ENCODE measurements around the gene NCAM1.

The NCAM1 gene

DNA sequence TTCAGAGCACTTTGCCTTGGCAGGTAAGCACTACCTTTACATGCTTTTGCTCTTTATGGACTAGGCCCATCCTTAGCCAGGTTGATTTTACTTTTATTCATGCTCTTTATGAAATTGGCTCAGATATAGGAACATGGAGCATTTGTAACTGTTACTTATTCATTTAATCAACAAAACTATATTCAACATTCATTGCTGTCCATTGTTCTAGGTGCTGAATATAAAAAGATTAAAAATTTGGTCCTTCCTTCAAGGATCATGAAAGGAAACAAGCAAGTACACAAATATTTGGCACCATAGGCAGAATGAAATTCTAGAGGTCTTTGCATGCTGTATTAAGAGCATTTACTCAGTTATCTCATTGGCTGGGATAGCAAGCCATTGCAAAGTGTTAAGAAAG, 191.3 kb downstream of the NCAM1 start:
- H4K8ac ChIP-seq (ENCODE audit: low read depth, low read length), result no peak overlapping the region
- no peak overlapping the region for H2BK12ac ChIP-seq (ENCODE audit: low read length)
- H3K36me3 ChIP-seq (replicated peaks in 1 of 2; ENCODE audit: control insufficient read depth in 2 of 2, insufficient read depth in 2 of 2, low read length in 2 of 2), result peaks cover 0 to 2% of the 10 kb centered on the region in 2 donors
- H3K4me1 ChIP-seq (ENCODE audit: control insufficient read depth in 2 of 2, insufficient read depth in 1 of 2, low read depth in 1 of 2, low read length in 2 of 2), result peaks cover 0 to 7% of the 10 kb centered on the region in 2 donors
- DNase-seq (ENCODE audit: low spot score), result no peak
- no peak overlapping the region for H2BK120ac ChIP-seq (ENCODE audit: low read depth, low read length)
- H3K4me3 ChIP-seq (ENCODE audit: low read length in 2 of 2), result no peak overlapping the region
- H3K9me3 ChIP-seq (replicated peaks in 1 of 2; ENCODE audit: control insufficient read depth in 2 of 2, insufficient read depth in 1 of 2, low read depth in 1 of 2, low read length in 2 of 2), result no peaks in the 10 kb centered on the region
- no peak overlapping the region for H2BK15ac ChIP-seq (ENCODE audit: low read length)
- no peak overlapping the region for H2AK5ac ChIP-seq (ENCODE audit: low read depth, low read length)
- no peak overlapping the region for H3K4ac ChIP-seq (ENCODE audit: low read length)
- H2AFZ ChIP-seq (ENCODE audit: low read length), result no peak overlapping the region
- no peak overlapping the region for H3K27ac ChIP-seq (replicated peaks; ENCODE audit: low read length)
- H3K23ac ChIP-seq (ENCODE audit: low read depth, low read length, poor library complexity), result no peak overlapping the region
- no peak overlapping the region for H3K4me2 ChIP-seq (ENCODE audit: insufficient read depth, low read length, poor library complexity, severe bottlenecking)
- H3K9ac ChIP-seq (ENCODE audit: low read depth, low read length, poor library complexity), result no peak overlapping the region
- peaks cover 0 to 4% (median 0%) of the 10 kb centered on the region in 3 experiments for H3K27me3 ChIP-seq (ENCODE audit: control insufficient read depth in 3 of 3, insufficient read depth in 3 of 3, low read depth in 1 of 3, low read length in 3 of 3)
- no peaks in the 10 kb centered on the region for H3K79me1 ChIP-seq (ENCODE audit: low read depth, low read length)
- no peak overlapping the region for H2BK5ac ChIP-seq (ENCODE audit: low read length)
- no peak overlapping the region for H4K91ac ChIP-seq (ENCODE audit: low read depth, low read length, poor library complexity)
- H3K18ac ChIP-seq (ENCODE audit: low read length), result no peak overlapping the region
- no peak overlapping the region for H3K14ac ChIP-seq (ENCODE audit: low read length)

DNA sequence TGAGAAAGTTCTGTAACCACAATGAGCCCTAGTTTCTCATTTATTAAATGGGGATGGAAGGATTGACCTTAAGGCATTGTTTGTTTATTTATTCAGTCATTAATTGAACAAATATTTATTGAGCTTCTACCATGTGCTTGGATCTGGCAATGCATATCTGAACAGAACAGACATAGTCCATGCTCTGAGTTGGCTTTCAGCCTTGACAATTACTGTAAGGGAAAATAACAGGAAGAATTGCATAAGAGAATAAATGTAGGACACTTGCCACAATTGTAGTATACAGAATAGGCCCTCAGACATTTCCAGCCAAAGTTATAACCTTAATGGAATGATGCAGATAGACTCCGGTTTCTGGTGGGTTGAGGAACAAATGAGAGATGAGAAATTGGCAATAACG, 192.6 kb downstream of the NCAM1 start:
- no peak overlapping the region for H3K4me2 ChIP-seq (ENCODE audit: insufficient read depth, low read length, poor library complexity, severe bottlenecking)
- H2AFZ ChIP-seq (ENCODE audit: low read length), result no peak overlapping the region
- no peaks in the 10 kb centered on the region for H3K4me1 ChIP-seq (ENCODE audit: control insufficient read depth in 2 of 2, insufficient read depth in 1 of 2, low read depth in 1 of 2, low read length in 2 of 2)
- H2AK5ac ChIP-seq (ENCODE audit: low read depth, low read length), result no peak overlapping the region
- H2BK15ac ChIP-seq (ENCODE audit: low read length), result no peak overlapping the region
- H3K14ac ChIP-seq (ENCODE audit: low read length), result no peak overlapping the region
- H4K91ac ChIP-seq (ENCODE audit: low read depth, low read length, poor library complexity), result no peak overlapping the region
- no peak overlapping the region for H3K27ac ChIP-seq (replicated peaks; ENCODE audit: low read length)
- H3K18ac ChIP-seq (ENCODE audit: low read length), result no peak overlapping the region
- no peak overlapping the region for H4K8ac ChIP-seq (ENCODE audit: low read depth, low read length)
- no peaks in the 10 kb centered on the region for H3K79me1 ChIP-seq (ENCODE audit: low read depth, low read length)
- H2BK12ac ChIP-seq (ENCODE audit: low read length), result no peak overlapping the region
- no peak overlapping the region for H2BK120ac ChIP-seq (ENCODE audit: low read depth, low read length)
- H3K9me3 ChIP-seq (replicated peaks in 1 of 2; ENCODE audit: control insufficient read depth in 2 of 2, insufficient read depth in 1 of 2, low read depth in 1 of 2, low read length in 2 of 2), result no peaks in the 10 kb centered on the region
- WGBS, 2 donors (ENCODE audit: extremely low coverage in 2 of 2, insufficient read length in 2 of 2, insufficient replicate concordance in 1 of 2), result no CpG with 5 or more reads among the region's 2 CpGs
- no peak overlapping the region for H3K23ac ChIP-seq (ENCODE audit: low read depth, low read length, poor library complexity)
- H3K36me3 ChIP-seq (replicated peaks in 1 of 2; ENCODE audit: control insufficient read depth in 2 of 2, insufficient read depth in 2 of 2, low read length in 2 of 2), result peaks cover 0 to 2% of the 10 kb centered on the region in 2 donors
- no peak overlapping the region for H3K4me3 ChIP-seq (ENCODE audit: low read length in 2 of 2)
- DNase-seq (ENCODE audit: low spot score), result no peak
- H3K4ac ChIP-seq (ENCODE audit: low read length), result no peak overlapping the region
- H3K27me3 ChIP-seq (ENCODE audit: control insufficient read depth in 3 of 3, insufficient read depth in 3 of 3, low read depth in 1 of 3, low read length in 3 of 3), result peaks cover 0 to 4% (median 0%) of the 10 kb centered on the region in 3 experiments
- no peak overlapping the region for H2BK5ac ChIP-seq (ENCODE audit: low read length)
- no peak overlapping the region for H3K9ac ChIP-seq (ENCODE audit: low read depth, low read length, poor library complexity)

DNA sequence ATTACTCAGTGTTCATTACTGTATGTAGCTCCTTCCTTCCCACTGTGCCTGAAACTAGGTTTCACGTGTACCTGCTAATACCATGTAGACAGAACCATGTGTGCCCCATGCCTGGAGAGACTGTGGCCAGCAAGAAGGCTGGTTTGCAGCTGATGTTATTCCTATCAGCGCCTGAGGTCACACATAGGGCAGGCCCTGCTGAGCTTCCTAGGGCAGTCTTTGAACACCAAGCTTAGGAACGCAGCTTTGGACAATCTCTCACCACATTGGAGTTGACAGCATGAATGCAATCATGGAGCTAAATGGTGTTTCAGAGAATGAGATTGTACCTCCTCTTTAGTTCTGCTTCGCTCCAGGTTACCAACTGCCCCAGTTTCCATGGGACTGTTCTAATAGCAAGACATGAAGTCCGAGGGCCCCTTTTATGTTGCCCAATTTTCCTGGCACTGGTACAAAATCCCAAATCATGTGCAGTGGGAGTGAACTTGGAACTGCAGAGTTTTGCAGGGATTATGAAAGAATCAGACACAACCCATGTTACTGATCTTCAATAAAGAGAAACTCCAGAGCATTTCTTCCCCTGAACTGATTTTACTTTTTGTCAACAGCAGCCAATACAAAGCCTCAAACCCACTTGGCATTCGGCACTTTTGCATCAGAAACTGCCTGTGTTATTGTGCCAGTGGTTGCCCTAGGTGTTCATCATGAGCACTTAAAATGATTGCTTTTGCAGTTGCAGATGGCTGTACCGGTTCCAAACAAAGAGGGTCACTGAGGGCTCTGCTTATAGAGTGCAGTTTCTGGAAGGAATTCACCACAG, 199.0 kb downstream of the NCAM1 start:
- no peak overlapping the region for H3K27ac ChIP-seq (replicated peaks; ENCODE audit: low read length)
- H3K9ac ChIP-seq (ENCODE audit: low read depth, low read length, poor library complexity), result no peak overlapping the region

DNA sequence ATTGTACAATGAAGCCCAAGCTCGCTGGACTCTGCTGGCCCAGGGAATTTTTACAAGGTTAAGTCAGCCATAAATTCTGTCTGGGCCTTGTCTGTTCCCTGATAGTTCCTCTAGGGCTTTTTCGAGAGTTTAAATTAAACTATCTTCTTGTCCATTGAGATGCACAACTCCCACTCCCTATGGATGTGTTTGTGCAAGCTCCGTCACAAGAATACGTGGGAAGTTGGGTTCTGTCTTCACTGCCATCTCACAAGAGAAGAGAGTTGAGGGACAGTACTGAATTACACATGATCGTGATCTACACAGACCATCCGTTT, 199.5 kb downstream of the NCAM1 start:
- Histone ChIP-seq H3K27me3 (ENCODE audit: control insufficient read depth in 3 of 3, insufficient read depth in 3 of 3, low read depth in 1 of 3, low read length in 3 of 3) (peaks cover 0 to 19% (median 0%) of the 10 kb centered on the region in 3 experiments), H2BK120ac (ENCODE audit: low read depth, low read length) (no peak overlapping the region), H3K9me3 (replicated peaks in 1 of 2; ENCODE audit: control insufficient read depth in 2 of 2, insufficient read depth in 1 of 2, low read depth in 1 of 2, low read length in 2 of 2) (no peaks in the 10 kb centered on the region), H3K4ac (ENCODE audit: low read length) (no peak overlapping the region), H3K4me2 (ENCODE audit: insufficient read depth, low read length, poor library complexity, severe bottlenecking) (no peak overlapping the region), H3K36me3 (replicated peaks in 1 of 2; ENCODE audit: control insufficient read depth in 2 of 2, insufficient read depth in 2 of 2, low read length in 2 of 2) (peaks cover 0 to under 1% of the 10 kb centered on the region in 2 donors), H3K27ac (replicated peaks; ENCODE audit: low read length) (no peak overlapping the region), H3K18ac (ENCODE audit: low read length) (no peak overlapping the region), H4K91ac (ENCODE audit: low read depth, low read length, poor library complexity) (no peak overlapping the region), H2BK12ac (ENCODE audit: low read length) (no peak overlapping the region), H2AFZ (ENCODE audit: low read length) (no peak overlapping the region), H3K79me1 (ENCODE audit: low read depth, low read length) (no peaks in the 10 kb centered on the region), H3K23ac (ENCODE audit: low read depth, low read length, poor library complexity) (no peak overlapping the region), H2BK5ac (ENCODE audit: low read length) (no peak overlapping the region), H2AK5ac (ENCODE audit: low read depth, low read length) (no peak overlapping the region), H4K8ac (ENCODE audit: low read depth, low read length) (no peak overlapping the region), H3K14ac (ENCODE audit: low read length) (no peak overlapping the region), H2BK15ac (ENCODE audit: low read length) (no peak overlapping the region), H3K4me3 (ENCODE audit: low read length in 2 of 2) (no peak overlapping the region), H3K4me1 (ENCODE audit: control insufficient read depth in 2 of 2, insufficient read depth in 1 of 2, low read depth in 1 of 2, low read length in 2 of 2) (peaks cover 4 to 16% of the 10 kb centered on the region in 2 donors), H3K9ac (ENCODE audit: low read depth, low read length, poor library complexity) (no peak overlapping the region)
- WGBS, 2 donors (ENCODE audit: extremely low coverage in 2 of 2, insufficient read length in 2 of 2, insufficient replicate concordance in 1 of 2), result no CpG with 5 or more reads among the region's 6 CpGs
- no peak for DNase-seq (ENCODE audit: low spot score)

More for the DNA sequence above, 199.0 kb downstream of the NCAM1 start:
- Histone ChIP-seq H3K79me1 (ENCODE audit: low read depth, low read length) (no peaks in the 10 kb centered on the region), H4K8ac (ENCODE audit: low read depth, low read length) (no peak overlapping the region), H2AFZ (ENCODE audit: low read length) (no peak overlapping the region), H3K4me2 (ENCODE audit: insufficient read depth, low read length, poor library complexity, severe bottlenecking) (no peak overlapping the region), H3K14ac (ENCODE audit: low read length) (no peak overlapping the region), H3K4ac (ENCODE audit: low read length) (no peak overlapping the region), H3K23ac (ENCODE audit: low read depth, low read length, poor library complexity) (no peak overlapping the region), H2AK5ac (ENCODE audit: low read depth, low read length) (no peak overlapping the region), H3K4me3 (ENCODE audit: low read length in 2 of 2) (no peak overlapping the region), H4K91ac (ENCODE audit: low read depth, low read length, poor library complexity) (no peak overlapping the region), H2BK120ac (ENCODE audit: low read depth, low read length) (no peak overlapping the region), H3K4me1 (ENCODE audit: control insufficient read depth in 2 of 2, insufficient read depth in 1 of 2, low read depth in 1 of 2, low read length in 2 of 2) (peaks cover 4 to 16% of the 10 kb centered on the region in 2 donors), H2BK5ac (ENCODE audit: low read length) (no peak overlapping the region), H3K27me3 (ENCODE audit: control insufficient read depth in 3 of 3, insufficient read depth in 3 of 3, low read depth in 1 of 3, low read length in 3 of 3) (peaks cover 0 to 18% (median 0%) of the 10 kb centered on the region in 3 experiments), H2BK15ac (ENCODE audit: low read length) (no peak overlapping the region), H2BK12ac (ENCODE audit: low read length) (no peak overlapping the region), H3K18ac (ENCODE audit: low read length) (no peak overlapping the region), H3K36me3 (replicated peaks in 1 of 2; ENCODE audit: control insufficient read depth in 2 of 2, insufficient read depth in 2 of 2, low read length in 2 of 2) (peaks cover 0 to 2% of the 10 kb centered on the region in 2 donors), H3K9me3 (replicated peaks in 1 of 2; ENCODE audit: control insufficient read depth in 2 of 2, insufficient read depth in 1 of 2, low read depth in 1 of 2, low read length in 2 of 2) (no peaks in the 10 kb centered on the region)
- no CpG with 5 or more reads among the region's 7 CpGs for WGBS, 2 donors (ENCODE audit: extremely low coverage in 2 of 2, insufficient read length in 2 of 2, insufficient replicate concordance in 1 of 2)
- no peak for DNase-seq (ENCODE audit: low spot score)

All from neuronal stem cell (in vitro differentiated cells).